Measurements from ENCODE around the gene PWP1.

- TF ChIP-seq POLR2A (IDR thresholded peaks at IDR 0.05; ENCODE audit: low read depth, low read length) (no peak), POLR2AphosphoS5 (IDR thresholded peaks at IDR 0.05; ENCODE audit: low read depth, low read length) (no peak; the same call in 1 of the 2 replicates), TAF1 (IDR thresholded peaks at IDR 0.05; ENCODE audit: low read depth, low read length) (no peak), SPI1 (IDR thresholded peaks at IDR 0.05; ENCODE audit: low read depth, low read length) (no peak)
Measured at GRCh38 chr12:107760207-107760808, 74.7 kb downstream of the PWP1 start.

Measured in GM12891 (cell line).